Fibroblast of lung (primary cell): ENCODE data around the gene KCTD18. TPM values are rescaled to one million over a fixed set of nuclear protein-coding genes. Genes with fewer than 3 reads are reported as not detected.

ENCODE experiments used
- DNase-seq, 2 donors: peaks; one replicate each; pipeline versions ENCODE4 v3.0.0 to v3.0.0-alpha.2; 2010; ENCODE audit warnings: low read depth in 2 of 2
- H2AFZ ChIP-seq: 2 replicates; pipeline ENCODE4 v1.5.1; 2012; ENCODE audit warnings: low read length, control low read depth, inconsistent platforms
- H3K27ac ChIP-seq: 2 replicates; pipeline ENCODE4 v1.5.1; 2011; ENCODE audit warnings: low read length, control low read depth; ENCODE audit not compliant: insufficient read depth
- H3K27me3 ChIP-seq: 2 replicates; pipeline ENCODE4 v1.5.1; 2011; ENCODE audit warnings: mild to moderate bottlenecking, low read length; ENCODE audit not compliant: control insufficient read depth, insufficient read depth
- H3K36me3 ChIP-seq: 2 replicates; pipeline ENCODE4 v1.5.1; 2011; ENCODE audit warnings: low read length; ENCODE audit not compliant: control insufficient read depth, insufficient read depth
- H3K4me1 ChIP-seq: 2 replicates; pipeline ENCODE4 v1.5.1; 2011; ENCODE audit warnings: low read length; ENCODE audit not compliant: control insufficient read depth, insufficient read depth; ENCODE audit errors: extremely low read depth
- H3K4me2 ChIP-seq: 2 replicates; pipeline ENCODE4 v1.5.1; 2011; ENCODE audit warnings: low read length, control low read depth; ENCODE audit not compliant: insufficient read depth; ENCODE audit errors: extremely low read depth
- H3K4me3 ChIP-seq, 4 experiments: fragments of 200-600 bp in 1 of 4; sonication (generic) in 1 of 4; replicated peaks in 1 of 4; 2 replicates each; pipeline ENCODE4 v1.5.1; 2011 to 2016; ENCODE audit warnings: low read length in 4 of 4, low read depth in 3 of 4, mild to moderate bottlenecking in 3 of 4, control low read depth in 2 of 4, inconsistent platforms in 1 of 4, mixed read lengths in 1 of 4; ENCODE audit not compliant: insufficient read depth in 1 of 4; ENCODE audit errors: control extremely low read depth in 1 of 4
- H3K79me2 ChIP-seq: 2 replicates; pipeline ENCODE4 v1.5.1; 2012; ENCODE audit warnings: mild to moderate bottlenecking, low read length, inconsistent platforms; ENCODE audit not compliant: control insufficient read depth, insufficient read depth
- H3K9ac ChIP-seq: 2 replicates; pipeline ENCODE4 v1.5.1; 2011; ENCODE audit warnings: mild to moderate bottlenecking, low read length, control low read depth; ENCODE audit not compliant: insufficient read depth
- H3K9me3 ChIP-seq: 2 replicates; pipeline ENCODE4 v1.5.1; 2012; ENCODE audit warnings: low read depth, low read length; ENCODE audit not compliant: control insufficient read depth, insufficient read depth
- H4K20me1 ChIP-seq: 2 replicates; pipeline ENCODE4 v1.5.1; 2011; ENCODE audit warnings: low read length; ENCODE audit not compliant: control insufficient read depth, insufficient read depth; ENCODE audit errors: extremely low read depth
- EZH2 ChIP-seq: IDR thresholded peaks from 2 replicates; pipeline ENCODE4 v1.5.1; 2012; ENCODE audit warnings: low read length, control low read depth, mild to moderate bottlenecking; ENCODE audit errors: missing control alignments
- polyA plus RNA-seq, 2 donors: library from polyadenylated mRNA; depleted of rRNA in 1 of 2; stranded (reverse) in 1 of 2; unstranded in 1 of 2; fragments of >200 nt; gene quantifications; 2 replicates each; pipeline ENCODE4 v1.2.1, GENCODE V29; 2011 to 2012; ENCODE audit warnings: missing spikeins in 1 of 2
- total RNA-seq: library from RNA; depleted of rRNA; stranded (reverse); fragments of >200 nt; gene quantifications from 2 replicates; pipeline ENCODE4 v1.2.1, GENCODE V29; 2014
- TF ChIP-seq, protein P1 (sequence below), 2 donors: IDR thresholded peaks in 1 of 2; conservative IDR thresholded peaks in 1 of 2; 1 replicate in 1 of 2; 2 replicates in 1 of 2; pipeline ENCODE4 v1.5.1; 2011 to 2012; ENCODE audit warnings: low read length in 2 of 2, control low read depth in 1 of 2, inconsistent platforms in 1 of 2, low read depth in 1 of 2, mild to moderate bottlenecking in 1 of 2

KCTD18 gene
- total and polyA plus RNA-seq, 2 donors (not counting 1 experiment from before 2014, with no cell fraction given) = 14.0 to 29.4 TPM

DNA sequence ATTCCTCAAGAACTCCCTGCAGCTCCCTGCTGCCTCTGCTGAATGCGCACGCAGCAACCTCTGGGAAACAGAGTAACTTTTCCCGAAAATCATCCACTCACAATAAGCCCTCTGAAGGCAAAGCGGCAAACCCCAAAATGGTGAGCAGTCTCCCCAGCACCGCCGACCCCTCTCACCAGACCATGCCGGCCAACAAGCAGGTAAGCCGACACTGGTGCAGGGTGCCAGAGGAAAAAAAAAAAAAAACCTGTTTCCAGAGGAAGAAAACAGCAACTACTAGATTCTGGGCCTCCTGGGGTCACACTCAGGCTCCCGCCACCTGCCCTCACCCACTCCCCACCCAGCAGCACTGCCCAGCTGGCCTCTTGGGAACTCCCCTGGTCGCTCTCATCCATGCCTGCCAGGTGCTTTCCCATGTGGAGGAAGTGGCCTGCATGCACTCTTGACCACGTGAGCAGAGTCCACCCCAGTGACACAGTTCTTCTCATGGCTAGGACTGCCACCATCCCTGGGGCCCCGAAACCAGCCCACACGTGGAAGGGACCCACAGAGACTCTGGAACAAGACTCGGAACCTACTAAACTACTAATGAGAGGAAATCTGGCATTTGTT is 36.9 kb downstream of the KCTD18 start:
- TF ChIP-seq, protein P1, sequence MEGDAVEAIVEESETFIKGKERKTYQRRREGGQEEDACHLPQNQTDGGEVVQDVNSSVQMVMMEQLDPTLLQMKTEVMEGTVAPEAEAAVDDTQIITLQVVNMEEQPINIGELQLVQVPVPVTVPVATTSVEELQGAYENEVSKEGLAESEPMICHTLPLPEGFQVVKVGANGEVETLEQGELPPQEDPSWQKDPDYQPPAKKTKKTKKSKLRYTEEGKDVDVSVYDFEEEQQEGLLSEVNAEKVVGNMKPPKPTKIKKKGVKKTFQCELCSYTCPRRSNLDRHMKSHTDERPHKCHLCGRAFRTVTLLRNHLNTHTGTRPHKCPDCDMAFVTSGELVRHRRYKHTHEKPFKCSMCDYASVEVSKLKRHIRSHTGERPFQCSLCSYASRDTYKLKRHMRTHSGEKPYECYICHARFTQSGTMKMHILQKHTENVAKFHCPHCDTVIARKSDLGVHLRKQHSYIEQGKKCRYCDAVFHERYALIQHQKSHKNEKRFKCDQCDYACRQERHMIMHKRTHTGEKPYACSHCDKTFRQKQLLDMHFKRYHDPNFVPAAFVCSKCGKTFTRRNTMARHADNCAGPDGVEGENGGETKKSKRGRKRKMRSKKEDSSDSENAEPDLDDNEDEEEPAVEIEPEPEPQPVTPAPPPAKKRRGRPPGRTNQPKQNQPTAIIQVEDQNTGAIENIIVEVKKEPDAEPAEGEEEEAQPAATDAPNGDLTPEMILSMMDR (conservative IDR thresholded peaks at IDR 0.05 in 1 of 2, IDR thresholded peaks at IDR 0.05 in 1 of 2; ENCODE audit: low read depth in 1 of 2, low read length in 2 of 2) = no peak
- TF ChIP-seq EZH2 = no peak
- Histone ChIP-seq H2AFZ (no peak overlapping the region), H3K27ac (no peak overlapping the region), H3K36me3 (peaks cover 29% of the 10 kb centered on the region), H3K4me1 (no peaks in the 10 kb centered on the region), H3K4me3 (no peak overlapping the region), H3K27me3 (no peaks in the 10 kb centered on the region), H3K79me2 (no peaks in the 10 kb centered on the region), H3K4me2 (no peak overlapping the region), H3K9ac (no peak overlapping the region), H3K9me3 (no peaks in the 10 kb centered on the region), H4K20me1 (no peaks in the 10 kb centered on the region)
- no peak for DNase-seq

GRCh38 chr2:200471928-200472645 is 37.8 kb downstream of the KCTD18 start:
- Histone ChIP-seq H3K4me2 (no peak overlapping the region), H3K36me3 (peaks cover 29% of the 10 kb centered on the region), H3K9me3 (no peaks in the 10 kb centered on the region), H2AFZ (no peak overlapping the region), H4K20me1 (no peaks in the 10 kb centered on the region), H3K4me3 (no peak overlapping the region), H3K27ac (no peak overlapping the region), H3K27me3 (no peaks in the 10 kb centered on the region), H3K9ac (no peak overlapping the region), H3K79me2 (no peaks in the 10 kb centered on the region), H3K4me1 (no peaks in the 10 kb centered on the region)
- TF ChIP-seq, protein P1 (conservative IDR thresholded peaks at IDR 0.05 in 1 of 2, IDR thresholded peaks at IDR 0.05 in 1 of 2; ENCODE audit: low read depth in 1 of 2, low read length in 2 of 2) = no peak
- no peak for TF ChIP-seq EZH2
- no peak for DNase-seq

- no peaks in the 10 kb centered on the region for H3K4me1 ChIP-seq
- no peak overlapping the region for H3K9ac ChIP-seq
- no peaks in the 10 kb centered on the region for H3K9me3 ChIP-seq
- DNase-seq = peak in 1 of 2 donors; percentile 42
- H3K27me3 ChIP-seq = no peaks in the 10 kb centered on the region
- no peak overlapping the region for H3K4me3 ChIP-seq
- H3K79me2 ChIP-seq = no peaks in the 10 kb centered on the region
- TF ChIP-seq, protein P1 (conservative IDR thresholded peaks at IDR 0.05 in 1 of 2, IDR thresholded peaks at IDR 0.05 in 1 of 2; ENCODE audit: low read depth in 1 of 2, low read length in 2 of 2) = peak; percentile 37 to 42
- no peak for TF ChIP-seq EZH2
- H3K4me2 ChIP-seq = no peak overlapping the region
- no peak overlapping the region for H3K27ac ChIP-seq
- peaks cover 27% of the 10 kb centered on the region for H3K36me3 ChIP-seq
- H4K20me1 ChIP-seq = no peaks in the 10 kb centered on the region
- H2AFZ ChIP-seq = no peak overlapping the region
These were observed 38.5 kb downstream of the KCTD18 start for GRCh38 chr2:200471324-200471848.
